CD4-positive, alpha-beta T cell (primary cell): Measurements from ENCODE around the gene GAB3. TPM values are rescaled to one million over a fixed set of nuclear protein-coding genes. Genes with fewer than 3 reads are reported as not detected.

Experiments
- ATAC-seq: fragments of 200-7000 bp; cut with Tn5 transposase; one replicate; pipeline ENCODE4 v1.10.0; 2022; ENCODE audit warnings: mild to moderate bottlenecking; ENCODE audit not compliant: poor library complexity
- CTCF ChIA-PET: fragments of 350-600 bp; sonication (Branson Sonifier 250); formaldehyde crosslinking; loops from one replicate; lab custom pipeline; 2021; ENCODE audit warnings: antibody characterized with exemption, inconsistent platforms; lab: Charles Lee
- POLR2A ChIA-PET: fragments of 350-600 bp; sonication (Branson Sonifier 250); formaldehyde crosslinking; loops from one replicate; lab custom pipeline; 2021; ENCODE audit warnings: antibody characterized with exemption, inconsistent platforms; lab: Charles Lee
- DNase-seq, 14 experiments: peaks; one replicate each; pipeline ENCODE4 v3.0.0-alpha.2; 2013 to 2020; ENCODE audit warnings: mixed read lengths in 2 of 14
- H3K27ac ChIP-seq, 2 donors: one replicate each; pipeline versions ENCODE4 v1.5.1 to v1.7.0; 2013; ENCODE audit warnings: low read length in 2 of 2, low read depth in 1 of 2, mild to moderate bottlenecking in 1 of 2
- H3K27me3 ChIP-seq, 2 experiments: 1 replicate in 1 of 2; 2 replicates in 1 of 2; pipeline versions ENCODE4 v1.6.1 to v1.7.0; 2013; ENCODE audit warnings: low read length in 2 of 2, control low read depth in 1 of 2, mild to moderate bottlenecking in 1 of 2, moderate library complexity in 1 of 2; ENCODE audit not compliant: insufficient read depth in 2 of 2, control insufficient read depth in 1 of 2
- H3K36me3 ChIP-seq: one replicate; pipeline ENCODE4 v1.6.1; 2013; ENCODE audit warnings: low read length, control low read depth; ENCODE audit not compliant: insufficient read depth
- H3K4me1 ChIP-seq: one replicate; pipeline ENCODE4 v1.6.1; 2013; ENCODE audit warnings: low read length, control low read depth; ENCODE audit not compliant: insufficient read depth
- H3K4me3 ChIP-seq: one replicate; pipeline ENCODE4 v1.5.1; 2013; ENCODE audit warnings: mild to moderate bottlenecking, low read length, moderate library complexity
- H3K9me3 ChIP-seq, 2 experiments: 1 replicate in 1 of 2; 2 replicates in 1 of 2; pipeline versions ENCODE4 v1.6.1 to v1.7.0; 2013; ENCODE audit warnings: low read length in 2 of 2, mild to moderate bottlenecking in 2 of 2, control low read depth in 1 of 2, moderate library complexity in 1 of 2; ENCODE audit not compliant: control insufficient read depth in 1 of 2, insufficient read depth in 1 of 2
- H3K27ac Mint-ChIP-seq: one replicate; pipeline ENCODE4 v1.8.0; 2020; ENCODE audit warnings: mixed read lengths
- H3K27me3 Mint-ChIP-seq: one replicate; pipeline ENCODE4 v1.8.0; 2021; ENCODE audit warnings: mixed read lengths
- H3K36me3 Mint-ChIP-seq: one replicate; pipeline ENCODE4 v1.8.0; 2021; ENCODE audit warnings: low read depth, mixed read lengths
- H3K4me1 Mint-ChIP-seq: one replicate; pipeline ENCODE4 v1.8.0; 2021; ENCODE audit warnings: low read depth, mixed read lengths
- H3K4me3 Mint-ChIP-seq: one replicate; pipeline ENCODE4 v1.8.0; 2020; ENCODE audit warnings: mild to moderate bottlenecking, mixed read lengths
- H3K9me3 Mint-ChIP-seq: one replicate; pipeline ENCODE4 v1.8.0; 2020; ENCODE audit warnings: mixed read lengths
- intact Hi-C, 2 experiments: fragments of 100-400 bp; cut with DNase I in 1 of 2; cut with micrococcal nuclease in 1 of 2; formaldehyde crosslinking; loops; one replicate each; pipeline versions ENCODE4 v1.15.1 to v1.9.0; 2023 to 2025; cut with DNase I, micrococcal nuclease
- total RNA-seq, 174 experiments: library from RNA in 2 of 174; stranded (reverse) in 2 of 174; gene quantifications; one replicate each; pipeline ENCODE4 v1.2.3 and lab custom pipeline; 2021 to 2026
- TF ChIP-seq, protein P1 (sequence below): fragments of 200-600 bp; IDR thresholded peaks from one replicate; pipeline ENCODE4 v1.8.0; 2022; ENCODE audit warnings: antibody characterized with exemption, mild to moderate bottlenecking

Gene GAB3
- total RNA-seq, 2 experiments from 2014 or later, result 3.4 to 3.5 TPM

DNA sequence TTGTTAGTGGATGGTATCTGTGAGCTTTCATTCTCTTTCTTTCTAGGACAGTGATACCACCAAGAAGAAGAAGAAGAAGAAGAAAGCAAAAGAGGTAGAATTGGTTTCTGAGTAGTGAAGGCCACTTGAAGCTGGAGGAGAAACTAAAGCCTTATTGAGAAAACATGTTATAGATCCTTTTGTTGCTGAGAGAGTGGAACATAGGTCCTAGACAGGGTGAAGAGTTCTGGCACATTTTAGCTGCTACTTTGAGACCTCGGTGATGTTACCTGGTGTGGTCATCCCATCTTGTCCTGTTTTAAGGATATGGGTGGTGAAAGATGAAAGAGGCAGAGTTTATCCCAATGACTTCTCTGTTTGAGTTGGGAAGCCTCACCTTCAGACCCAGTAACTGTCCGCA is 25.9 kb upstream of the GAB3 start:
- peaks cover 52% of the 10 kb centered on the region for H3K36me3 ChIP-seq
- Mint-ChIP-seq H3K4me3 (no peak overlapping the region), H3K4me1 (peaks cover 10% of the 10 kb centered on the region), H3K9me3 (no peaks in the 10 kb centered on the region), H3K27me3 (no peaks in the 10 kb centered on the region), H3K36me3 (peaks cover 55% of the 10 kb centered on the region), H3K27ac (peak overlapping the region; percentile 30)
- H3K4me1 ChIP-seq, result peaks cover 9% of the 10 kb centered on the region
- no peaks in the 10 kb centered on the region for H3K27me3 ChIP-seq
- TF ChIP-seq, protein P1, sequence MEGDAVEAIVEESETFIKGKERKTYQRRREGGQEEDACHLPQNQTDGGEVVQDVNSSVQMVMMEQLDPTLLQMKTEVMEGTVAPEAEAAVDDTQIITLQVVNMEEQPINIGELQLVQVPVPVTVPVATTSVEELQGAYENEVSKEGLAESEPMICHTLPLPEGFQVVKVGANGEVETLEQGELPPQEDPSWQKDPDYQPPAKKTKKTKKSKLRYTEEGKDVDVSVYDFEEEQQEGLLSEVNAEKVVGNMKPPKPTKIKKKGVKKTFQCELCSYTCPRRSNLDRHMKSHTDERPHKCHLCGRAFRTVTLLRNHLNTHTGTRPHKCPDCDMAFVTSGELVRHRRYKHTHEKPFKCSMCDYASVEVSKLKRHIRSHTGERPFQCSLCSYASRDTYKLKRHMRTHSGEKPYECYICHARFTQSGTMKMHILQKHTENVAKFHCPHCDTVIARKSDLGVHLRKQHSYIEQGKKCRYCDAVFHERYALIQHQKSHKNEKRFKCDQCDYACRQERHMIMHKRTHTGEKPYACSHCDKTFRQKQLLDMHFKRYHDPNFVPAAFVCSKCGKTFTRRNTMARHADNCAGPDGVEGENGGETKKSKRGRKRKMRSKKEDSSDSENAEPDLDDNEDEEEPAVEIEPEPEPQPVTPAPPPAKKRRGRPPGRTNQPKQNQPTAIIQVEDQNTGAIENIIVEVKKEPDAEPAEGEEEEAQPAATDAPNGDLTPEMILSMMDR, result no peak
- no peaks in the 10 kb centered on the region for H3K9me3 ChIP-seq
- ATAC-seq (no peak), DNase-seq (no peak)
- H3K27ac ChIP-seq, result no peak overlapping the region
- ChIA-PET POLR2A (interaction anchor here (1.3 kb wide), 1 partner anchor 14 kb away, joined by 9 read pairs; the partner anchor contains the start of gene DKC1), CTCF (interaction anchor here (0.9 kb wide), 1 partner anchor 28 kb away, joined by 3 read pairs; the partner anchor contains the start of gene MPP1)
- no peak overlapping the region for H3K4me3 ChIP-seq
- intact Hi-C loops, result no loop called here

DNA sequence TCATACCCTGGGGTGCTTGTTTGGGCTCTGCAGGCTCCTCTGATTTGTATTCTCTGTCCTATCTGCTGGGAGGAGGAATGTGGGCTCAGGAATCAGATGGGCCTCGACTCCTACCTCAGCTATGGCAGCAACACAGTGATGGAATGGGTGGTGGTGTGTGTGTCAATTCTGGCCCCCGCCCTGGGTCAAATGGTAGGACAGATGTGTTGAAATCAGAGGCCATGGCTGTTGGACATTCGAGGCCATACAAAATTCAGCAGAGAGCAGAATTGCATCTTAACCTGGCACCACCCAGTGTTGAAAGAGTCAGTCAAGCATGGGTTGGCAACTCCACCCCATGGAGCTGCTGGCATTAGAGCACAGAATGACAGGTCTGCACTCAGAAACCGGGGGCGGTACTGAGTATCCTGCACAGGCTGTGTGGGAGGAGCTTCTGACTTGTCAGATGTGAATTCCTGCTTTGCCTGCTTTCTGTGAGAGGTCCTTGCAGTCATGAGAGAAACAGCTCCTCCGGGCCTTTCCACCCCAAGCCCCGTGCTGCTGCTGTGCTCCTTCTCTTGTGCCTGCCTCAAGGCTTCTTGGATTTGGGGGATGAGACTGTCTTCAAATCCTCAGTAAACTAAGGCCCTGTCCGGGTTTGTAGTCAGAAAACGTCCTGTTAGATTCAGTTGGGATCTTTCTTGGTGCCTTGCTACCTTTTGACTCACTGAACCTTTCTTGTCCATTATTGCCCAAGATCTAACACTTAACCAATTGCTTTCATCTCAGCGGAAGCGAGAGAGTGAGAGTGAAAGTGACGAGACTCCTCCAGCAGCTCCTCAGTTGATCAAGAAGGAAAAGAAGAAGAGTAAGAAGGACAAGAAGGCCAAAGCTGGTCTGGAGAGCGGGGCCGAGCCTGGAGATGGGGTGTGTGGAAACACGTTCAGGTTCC is 24.8 kb upstream of the GAB3 start:
- Mint-ChIP-seq H3K4me3 (no peak overlapping the region), H3K9me3 (no peaks in the 10 kb centered on the region), H3K36me3 (peaks cover 61% of the 10 kb centered on the region), H3K4me1 (peaks cover 10% of the 10 kb centered on the region), H3K27me3 (no peaks in the 10 kb centered on the region), H3K27ac (peak overlapping the region; percentile 30)
- ChIA-PET CTCF (no interaction called here), POLR2A (interaction anchor here (1.3 kb wide), 1 partner anchor 13 kb away, joined by 9 read pairs; the partner anchor contains the start of gene DKC1)
- H3K9me3 ChIP-seq, result no peaks in the 10 kb centered on the region
- no peak for DNase-seq
- TF ChIP-seq, protein P1, result no peak
- peak; percentile 24 for ATAC-seq
- peaks cover 9% of the 10 kb centered on the region for H3K4me1 ChIP-seq
- H3K4me3 ChIP-seq, result no peak overlapping the region
- intact Hi-C loops, result no loop called here
- peaks cover 60% of the 10 kb centered on the region for H3K36me3 ChIP-seq
- H3K27me3 ChIP-seq, result no peaks in the 10 kb centered on the region
- no peak overlapping the region for H3K27ac ChIP-seq

DNA sequence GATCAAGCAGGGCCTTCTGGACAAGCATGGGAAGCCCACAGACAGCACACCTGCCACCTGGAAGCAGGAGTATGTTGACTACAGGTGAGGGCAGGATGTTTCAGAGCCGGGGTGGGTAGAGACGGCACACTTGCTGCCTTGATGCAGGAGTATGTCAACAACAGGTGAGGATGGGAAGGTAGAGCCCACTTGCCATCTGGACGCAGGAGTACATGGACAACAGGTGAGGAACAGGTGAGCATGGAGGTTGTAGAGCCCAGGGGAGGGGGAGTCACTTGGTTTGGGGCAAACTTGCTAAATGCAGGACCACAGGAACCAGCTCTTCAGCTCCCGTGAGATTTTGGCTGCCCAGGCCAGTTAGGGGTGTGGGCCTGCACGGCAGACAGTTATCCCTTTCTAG is 23.7 kb upstream of the GAB3 start:
- peak overlapping the region; percentile 17 for H3K27ac Mint-ChIP-seq

More for the DNA sequence above, 23.7 kb upstream of the GAB3 start:
- POLR2A ChIA-PET, result no interaction called here
- no peaks in the 10 kb centered on the region for H3K9me3 Mint-ChIP-seq
- peaks cover 70% of the 10 kb centered on the region for H3K36me3 ChIP-seq
- H3K36me3 Mint-ChIP-seq, result peaks cover 68% of the 10 kb centered on the region
- no peaks in the 10 kb centered on the region for H3K27me3 ChIP-seq
- no peaks in the 10 kb centered on the region for H3K27me3 Mint-ChIP-seq
- H3K4me1 ChIP-seq, result peaks cover 9% of the 10 kb centered on the region
- intact Hi-C loops, result no loop called here
- no peak overlapping the region for H3K27ac ChIP-seq
- TF ChIP-seq, protein P1, result no peak
- ATAC-seq (no peak), DNase-seq (no peak)
- no peaks in the 10 kb centered on the region for H3K9me3 ChIP-seq
- H3K4me1 Mint-ChIP-seq, result peaks cover 10% of the 10 kb centered on the region
- CTCF ChIA-PET, result no interaction called here
- H3K4me3 Mint-ChIP-seq, result no peak overlapping the region
- no peak overlapping the region for H3K4me3 ChIP-seq
